Neural cell (in vitro differentiated cells): ENCODE data around the gene VAV3.

Experiments
- EP300 ChIP-seq: fragments of 450-650 bp; conservative IDR thresholded peaks from 2 replicates; pipeline ENCODE4 v1.6.1; 2014; ENCODE audit warnings: antibody characterized with exemption, mild to moderate bottlenecking, moderate library complexity; ENCODE audit not compliant: poor library complexity, severe bottlenecking
- EZH2 ChIP-seq: fragments of 200-600, 300-800 bp; shearing (Covaris generic), sonication (generic); IDR thresholded peaks from 2 replicates; pipeline ENCODE4 v1.6.1; 2014; ENCODE audit warnings: antibody characterized with exemption, low read length, borderline replicate concordance, mild to moderate bottlenecking; ENCODE audit not compliant: insufficient read depth, poor library complexity, severe bottlenecking
- POLR2AphosphoS5 ChIP-seq: IDR thresholded peaks from 2 replicates; pipeline ENCODE4 v1.6.1; 2012
- TAF1 ChIP-seq: IDR thresholded peaks from 2 replicates; pipeline ENCODE4 v1.6.1; 2012; ENCODE audit warnings: low read depth
- TF ChIP-seq, protein P1 (sequence below): fragments of 450-650 bp; IDR thresholded peaks from 2 replicates; pipeline ENCODE4 v1.5.1; 2014; ENCODE audit warnings: antibody characterized with exemption, mild to moderate bottlenecking, moderate library complexity; ENCODE audit not compliant: poor library complexity, severe bottlenecking

DNA sequence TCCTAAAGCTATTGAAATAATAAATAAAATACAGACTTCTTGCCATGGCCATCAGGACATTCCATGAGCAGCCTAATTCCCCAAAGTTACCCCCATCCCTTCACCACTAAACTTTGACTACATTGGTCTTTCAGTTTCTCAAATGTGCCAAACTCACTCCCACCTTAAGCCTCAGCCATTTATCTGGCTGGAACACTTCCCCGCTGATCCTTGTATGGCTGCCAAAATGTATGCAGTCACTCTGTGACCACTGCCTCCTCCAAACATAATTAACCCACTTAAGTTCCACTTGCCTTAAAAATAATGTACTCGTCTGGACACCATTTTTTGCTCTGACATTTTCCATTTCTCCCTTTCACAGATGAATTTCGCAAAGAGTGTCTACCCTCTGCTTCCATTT lies 416.7 kb downstream of the VAV3 start:
- TF ChIP-seq, protein P1, sequence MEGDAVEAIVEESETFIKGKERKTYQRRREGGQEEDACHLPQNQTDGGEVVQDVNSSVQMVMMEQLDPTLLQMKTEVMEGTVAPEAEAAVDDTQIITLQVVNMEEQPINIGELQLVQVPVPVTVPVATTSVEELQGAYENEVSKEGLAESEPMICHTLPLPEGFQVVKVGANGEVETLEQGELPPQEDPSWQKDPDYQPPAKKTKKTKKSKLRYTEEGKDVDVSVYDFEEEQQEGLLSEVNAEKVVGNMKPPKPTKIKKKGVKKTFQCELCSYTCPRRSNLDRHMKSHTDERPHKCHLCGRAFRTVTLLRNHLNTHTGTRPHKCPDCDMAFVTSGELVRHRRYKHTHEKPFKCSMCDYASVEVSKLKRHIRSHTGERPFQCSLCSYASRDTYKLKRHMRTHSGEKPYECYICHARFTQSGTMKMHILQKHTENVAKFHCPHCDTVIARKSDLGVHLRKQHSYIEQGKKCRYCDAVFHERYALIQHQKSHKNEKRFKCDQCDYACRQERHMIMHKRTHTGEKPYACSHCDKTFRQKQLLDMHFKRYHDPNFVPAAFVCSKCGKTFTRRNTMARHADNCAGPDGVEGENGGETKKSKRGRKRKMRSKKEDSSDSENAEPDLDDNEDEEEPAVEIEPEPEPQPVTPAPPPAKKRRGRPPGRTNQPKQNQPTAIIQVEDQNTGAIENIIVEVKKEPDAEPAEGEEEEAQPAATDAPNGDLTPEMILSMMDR = no peak
- TF ChIP-seq EP300 (no peak), EZH2 (no peak), POLR2AphosphoS5 (no peak), TAF1 (no peak)
